Stomach (tissue), 4 donors: ENCODE data around the gene MGST3.

ENCODE experiments used
- CTCF ChIP-seq, 7 experiments: fragments of 450-650 bp in 4 of 7; fragments of 200-600 bp in 3 of 7; sonication (generic) in 3 of 7; IDR thresholded peaks; one replicate each; pipeline ENCODE4 v1.5.1; 2016 to 2019; ENCODE audit warnings: antibody characterized with exemption in 7 of 7, control low read depth in 2 of 7, mild to moderate bottlenecking in 1 of 7
- POLR2AphosphoS5 ChIP-seq, 3 donors: sonication (generic); formaldehyde crosslinking; IDR thresholded peaks; one replicate each; pipeline ENCODE4 v1.6.1; 2016; ENCODE audit warnings: antibody characterized with exemption in 3 of 3

GRCh38 chr1:165683848-165684485 lies 52.9 kb downstream of the MGST3 start:
- no peak for TF ChIP-seq CTCF (IDR thresholded peaks at IDR 0.05)
- TF ChIP-seq POLR2AphosphoS5 (IDR thresholded peaks at IDR 0.05): no peak
